NCI-H82 (cell line): ENCODE data around the gene FAM118A.
"Not testable (repeated sequence)": the region's sequence is repeated elsewhere in the genome, so short reads cannot be mapped to it uniquely, and the experiment has no call there.

Experiments
- DNase-seq: peaks from one replicate; lab custom pipeline; 2025; lab: John Stamatoyannopoulos, UW

FAM118A gene

DNA sequence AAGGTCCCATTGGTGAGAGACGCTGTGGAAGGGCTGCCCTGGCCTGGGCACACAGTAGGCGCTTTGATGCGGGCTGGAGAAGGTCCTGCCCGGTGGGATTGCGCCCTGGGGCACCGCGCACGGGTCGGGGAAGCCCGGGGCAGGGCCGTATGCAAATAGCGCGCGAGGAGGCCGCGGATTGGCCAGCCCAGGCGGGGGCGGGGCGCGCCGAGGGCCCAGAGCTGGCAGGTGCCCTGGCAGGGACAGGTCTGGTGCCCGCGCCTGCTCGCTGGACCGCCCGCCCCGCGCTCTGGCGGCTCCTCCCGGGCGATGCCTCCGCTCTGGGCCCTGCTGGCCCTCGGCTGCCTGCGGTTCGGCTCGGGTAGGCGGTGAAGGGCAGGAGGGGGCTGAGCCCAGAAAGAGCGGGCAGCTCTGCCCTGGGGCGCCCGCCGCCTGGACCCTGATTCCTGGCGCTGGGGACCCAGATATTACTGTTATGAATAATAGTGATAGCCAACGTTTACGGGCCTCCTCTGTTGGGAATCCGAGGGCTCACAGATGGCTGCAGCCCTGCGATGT is 24.9 kb upstream of the FAM118A start, which contains the start of gene UPK3A:
UPK3A (plus strand) TSS at position 245 of the 558 bp plus-strand sequence; CDS start at position 310, 65 bp downstream.
- DNase-seq = peak; percentile 46

DNA sequence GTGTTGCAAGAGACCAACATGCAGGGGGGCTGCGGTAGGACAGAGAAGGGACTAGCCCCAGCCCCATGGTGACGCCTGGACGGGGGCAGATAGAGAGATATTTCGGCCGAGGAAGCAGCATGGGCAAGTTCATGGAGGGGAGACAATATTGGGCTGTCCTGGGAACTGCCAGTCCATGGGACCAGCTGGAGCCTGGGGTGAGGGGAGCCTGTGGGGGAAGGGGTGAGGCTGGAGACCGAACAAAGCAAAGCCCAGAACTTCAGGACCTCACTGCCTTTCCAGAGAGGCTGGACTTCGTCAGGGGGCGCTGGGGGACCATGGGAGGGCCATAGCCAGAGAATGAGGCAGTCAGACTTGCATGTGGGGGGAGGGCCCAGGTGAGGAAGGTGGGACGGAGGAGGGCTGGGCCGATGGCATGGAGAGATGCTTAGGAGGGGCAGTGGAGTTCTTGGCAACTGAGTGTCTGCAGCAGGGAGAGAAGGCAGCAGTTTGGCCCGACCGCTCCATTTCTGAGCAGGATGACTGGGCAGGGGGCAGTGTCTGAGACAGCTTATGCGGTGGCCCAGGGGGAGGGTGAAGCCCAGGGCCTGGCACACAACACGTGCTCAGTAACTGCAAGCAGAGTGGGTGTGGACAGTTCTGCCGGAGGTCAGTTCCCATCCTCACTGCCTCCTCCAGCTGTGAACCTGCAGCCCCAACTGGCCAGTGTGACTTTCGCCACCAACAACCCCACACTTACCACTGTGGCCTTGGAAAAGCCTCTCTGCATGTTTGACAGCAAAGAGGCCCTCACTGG is 24.3 kb upstream of the FAM118A start:
- no peak for DNase-seq

DNA sequence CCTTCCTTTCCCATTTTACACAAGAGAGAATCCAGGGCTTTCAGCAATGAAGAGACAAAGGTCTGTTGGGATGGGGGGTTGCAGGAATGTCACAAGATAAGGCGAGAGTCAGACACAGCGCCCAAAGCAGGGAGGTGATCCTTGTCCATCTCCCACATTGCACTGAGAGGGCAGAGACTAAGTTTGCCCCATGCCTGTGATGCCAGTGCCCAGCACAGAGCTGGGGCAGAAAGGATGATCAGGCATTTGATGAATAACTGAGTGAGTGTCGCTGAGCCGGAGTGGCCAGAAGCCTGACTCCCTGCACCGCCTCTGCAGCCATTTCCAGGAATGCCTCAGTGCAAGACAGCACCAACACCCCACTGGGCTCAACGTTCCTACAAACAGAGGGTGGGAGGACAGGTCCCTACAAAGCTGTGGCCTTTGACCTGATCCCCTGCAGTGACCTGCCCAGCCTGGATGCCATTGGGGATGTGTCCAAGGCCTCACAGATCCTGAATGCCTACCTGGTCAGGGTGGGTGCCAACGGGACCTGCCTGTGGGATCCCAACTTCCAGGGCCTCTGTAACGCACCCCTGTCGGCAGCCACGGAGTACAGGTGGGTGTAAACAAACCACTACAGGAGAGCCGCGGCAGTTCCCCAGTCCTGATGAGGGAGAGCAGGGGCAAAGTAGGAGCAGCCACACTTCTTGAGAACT is 22.7 kb upstream of the FAM118A start:
- DNase-seq = no peak

DNA sequence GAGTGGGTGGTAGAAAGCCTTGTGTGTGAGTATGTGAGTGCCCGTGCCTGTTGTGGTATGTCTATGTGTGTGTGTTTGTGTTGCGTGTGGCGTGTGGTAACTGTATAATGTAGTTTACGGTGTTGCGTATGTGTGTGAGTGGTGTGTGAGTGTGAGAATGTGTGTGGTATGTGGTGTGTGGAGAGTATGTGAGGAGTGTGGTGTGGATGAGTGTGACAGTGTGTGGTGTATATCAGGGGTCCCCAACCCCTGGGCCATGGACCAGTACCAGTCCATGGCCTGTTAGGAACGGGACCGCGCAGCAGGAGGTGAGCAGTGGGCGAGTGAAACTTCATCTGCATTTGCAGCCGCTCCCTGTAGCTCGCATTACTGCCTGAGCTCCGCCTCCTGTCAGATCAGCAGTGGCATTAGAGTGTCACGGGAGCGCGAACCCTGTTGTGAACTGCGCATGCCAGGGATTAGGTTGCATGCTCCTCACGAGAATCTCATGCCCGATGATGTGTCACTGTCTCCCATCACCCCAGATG is 19.3 kb upstream of the FAM118A start:
- DNase-seq = peak; percentile 88

DNA sequence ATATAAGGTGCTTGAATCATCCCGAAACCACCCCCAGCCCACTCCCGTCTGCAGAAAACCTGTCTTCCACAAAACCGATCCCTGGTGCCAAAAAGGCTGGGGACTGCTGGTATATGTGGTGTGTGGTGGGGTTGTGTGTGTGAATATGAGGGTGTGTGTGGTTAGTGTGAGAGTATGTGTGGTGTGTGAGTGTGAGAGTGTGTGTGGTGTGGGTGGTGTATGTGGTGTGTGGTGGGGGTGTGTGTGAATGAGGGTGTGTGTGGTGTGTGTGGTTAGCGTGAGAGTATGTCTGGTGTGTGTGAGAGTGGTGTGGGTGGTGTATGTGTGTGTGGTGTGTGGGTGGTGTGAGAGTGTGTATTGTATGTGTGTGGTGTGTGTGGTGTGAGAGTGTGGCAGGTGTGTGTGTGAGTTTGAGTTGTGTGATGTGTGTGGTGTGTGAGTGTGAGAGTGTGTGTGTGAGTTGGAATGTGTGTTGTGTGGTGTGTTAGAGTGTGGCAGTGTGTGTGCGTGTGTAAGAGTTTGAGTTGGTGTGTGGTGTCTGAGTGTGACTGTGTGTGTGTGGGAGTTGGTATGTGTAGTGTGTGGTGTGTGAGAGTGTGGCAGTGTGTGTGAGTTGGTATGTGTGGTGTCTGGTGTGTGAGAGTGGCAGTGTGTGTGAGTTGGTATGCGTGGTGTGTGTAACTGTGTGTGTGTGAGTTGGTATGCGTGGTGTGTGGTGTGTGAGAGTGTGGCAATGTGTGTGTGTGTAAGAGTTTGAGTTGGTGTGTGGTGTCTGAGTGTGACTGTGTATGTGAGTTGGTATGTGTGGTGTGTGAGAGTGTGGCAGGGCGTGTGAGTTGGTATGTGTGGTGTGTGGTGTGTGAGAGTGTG is 18.4 kb upstream of the FAM118A start:
- no peak for DNase-seq

DNA sequence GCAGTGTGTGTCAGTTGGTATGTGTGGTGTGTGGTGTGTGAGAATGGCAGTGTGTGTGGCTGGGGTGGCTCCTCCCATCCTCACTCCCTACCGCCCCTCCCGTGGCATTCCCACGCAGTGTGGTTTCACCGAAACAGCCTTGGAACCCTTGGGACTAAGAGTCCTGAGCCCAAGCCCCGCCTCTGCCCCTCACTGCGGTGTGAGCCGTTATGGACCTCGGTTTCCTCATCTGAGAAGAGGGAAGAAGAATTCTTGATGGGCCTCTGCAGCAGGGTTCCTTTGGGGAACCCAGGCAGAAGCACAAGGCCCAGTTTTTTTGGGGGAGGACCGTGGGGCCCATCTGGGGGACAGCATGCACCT is 17.8 kb upstream of the FAM118A start:
- DNase-seq = no peak

DNA sequence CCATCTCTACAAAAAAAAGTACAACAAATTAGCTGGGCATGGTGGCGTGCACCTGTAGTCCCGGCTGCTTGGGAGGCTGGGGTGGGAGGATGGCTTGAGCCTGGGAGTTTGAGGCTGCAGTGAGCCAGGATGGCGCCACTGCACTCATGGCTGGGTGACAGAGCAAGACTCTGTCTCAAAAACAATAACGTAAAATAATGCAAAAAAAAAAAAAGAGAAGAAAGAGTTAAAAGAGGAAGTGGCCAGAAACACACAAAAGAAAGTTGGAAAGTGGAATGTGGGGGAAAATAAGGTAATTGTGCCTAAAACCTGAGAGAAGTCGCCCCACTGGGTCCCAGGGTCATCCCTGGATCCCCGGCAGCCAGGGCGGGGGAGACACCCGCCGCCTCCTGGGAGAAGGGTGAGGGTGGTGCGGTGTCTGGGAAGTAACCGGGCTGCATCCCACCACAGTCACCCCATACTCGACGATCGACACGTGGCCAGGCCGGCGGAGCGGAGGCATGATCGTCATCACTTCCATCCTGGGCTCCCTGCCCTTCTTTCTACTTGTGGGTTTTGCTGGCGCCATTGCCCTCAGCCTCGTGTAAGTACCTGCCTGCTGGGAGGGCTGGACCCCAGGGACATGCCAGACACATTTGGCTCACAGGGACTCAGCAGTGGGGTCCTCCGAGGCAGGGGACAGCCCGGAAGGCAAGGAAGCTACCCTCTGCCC is 16.8 kb upstream of the FAM118A start:
- no peak for DNase-seq

DNA sequence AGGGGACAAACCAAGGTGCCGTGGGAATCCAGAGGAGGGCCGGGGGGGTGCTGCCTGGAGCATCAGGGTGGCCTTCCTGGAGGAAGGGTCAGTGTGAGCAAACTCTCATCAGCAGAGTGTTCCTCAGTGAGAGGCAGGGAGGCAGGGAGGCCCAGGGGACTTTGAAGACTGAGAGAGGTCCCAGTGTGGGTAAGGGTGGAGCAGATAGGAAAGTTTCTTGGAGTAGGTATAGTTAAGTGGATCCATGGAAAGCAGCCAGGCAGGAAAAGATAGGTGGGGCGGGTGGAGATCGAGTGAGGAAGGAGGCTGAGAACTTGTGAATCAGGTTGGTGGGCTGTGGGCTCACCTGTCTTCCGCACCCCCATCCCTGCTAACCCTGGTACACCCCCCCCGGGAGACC is 15.7 kb upstream of the FAM118A start:
- no peak for DNase-seq

DNA sequence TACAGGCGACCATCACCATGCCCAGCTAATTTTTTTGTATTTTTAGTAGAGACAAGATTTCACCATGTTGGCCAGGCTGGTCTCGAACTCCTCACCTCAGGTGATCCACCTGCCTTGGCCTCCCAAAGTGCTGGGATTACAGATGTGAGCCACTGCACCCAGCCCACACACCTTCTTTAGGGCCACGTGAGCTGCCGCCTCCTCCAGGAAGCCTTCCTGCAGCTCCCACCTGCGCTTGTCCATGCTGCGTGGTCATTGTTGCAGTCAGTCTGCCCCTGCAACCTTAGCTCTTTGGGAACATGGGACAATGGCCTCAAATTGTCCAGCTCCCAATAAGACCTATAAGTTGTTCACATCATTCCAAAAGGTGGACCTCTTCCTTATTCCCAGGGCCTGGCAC is 14.7 kb upstream of the FAM118A start:
- DNase-seq = not testable (repeated sequence)

DNA sequence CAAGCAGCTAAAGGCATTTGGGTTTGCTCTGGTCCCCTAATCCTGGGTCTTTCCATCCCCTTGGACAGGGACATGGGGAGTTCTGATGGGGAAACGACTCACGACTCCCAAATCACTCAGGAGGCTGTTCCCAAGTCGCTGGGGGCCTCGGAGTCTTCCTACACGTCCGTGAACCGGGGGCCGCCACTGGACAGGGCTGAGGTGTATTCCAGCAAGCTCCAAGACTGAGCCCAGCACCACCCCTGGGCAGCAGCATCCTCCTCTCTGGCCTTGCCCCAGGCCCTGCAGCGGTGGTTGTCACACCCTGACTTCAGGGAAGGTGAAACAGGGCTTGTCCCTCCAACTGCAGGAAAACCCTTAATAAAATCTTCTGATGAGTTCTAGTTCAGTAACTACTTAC is 14.2 kb upstream of the FAM118A start:
- DNase-seq = no peak

DNA sequence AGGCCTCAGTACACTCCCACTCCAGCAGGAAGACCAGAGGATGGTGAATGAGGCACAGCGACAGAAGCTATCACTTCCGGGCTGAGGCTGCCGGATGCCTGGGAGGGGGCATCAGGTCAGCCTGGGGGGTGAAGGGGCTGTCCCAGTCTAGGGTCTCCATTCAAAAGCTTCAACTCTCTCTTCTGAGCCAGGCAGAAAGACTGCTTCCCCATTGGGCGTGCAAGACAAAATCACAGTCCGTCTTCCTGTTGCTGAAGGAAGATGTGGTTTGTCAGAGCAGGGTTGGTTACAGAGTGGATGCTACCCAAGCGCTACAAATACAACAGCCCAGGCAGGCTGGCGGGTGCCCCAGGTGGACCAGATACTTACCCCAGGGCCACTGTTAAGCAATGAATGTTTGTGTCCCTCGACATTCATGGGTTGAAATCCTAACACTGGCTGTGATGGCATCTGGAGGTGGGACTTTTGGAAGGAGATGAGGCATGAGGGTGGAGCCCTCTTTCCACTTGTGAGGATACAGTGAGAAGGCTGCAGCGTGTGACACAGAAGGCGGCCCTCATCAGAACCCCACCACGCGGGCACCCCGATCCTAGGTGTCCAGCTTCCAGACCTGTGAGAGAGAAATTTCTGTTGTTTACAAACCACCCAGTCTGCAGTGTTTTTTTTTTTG is 13.0 kb upstream of the FAM118A start:
- no peak for DNase-seq

DNA sequence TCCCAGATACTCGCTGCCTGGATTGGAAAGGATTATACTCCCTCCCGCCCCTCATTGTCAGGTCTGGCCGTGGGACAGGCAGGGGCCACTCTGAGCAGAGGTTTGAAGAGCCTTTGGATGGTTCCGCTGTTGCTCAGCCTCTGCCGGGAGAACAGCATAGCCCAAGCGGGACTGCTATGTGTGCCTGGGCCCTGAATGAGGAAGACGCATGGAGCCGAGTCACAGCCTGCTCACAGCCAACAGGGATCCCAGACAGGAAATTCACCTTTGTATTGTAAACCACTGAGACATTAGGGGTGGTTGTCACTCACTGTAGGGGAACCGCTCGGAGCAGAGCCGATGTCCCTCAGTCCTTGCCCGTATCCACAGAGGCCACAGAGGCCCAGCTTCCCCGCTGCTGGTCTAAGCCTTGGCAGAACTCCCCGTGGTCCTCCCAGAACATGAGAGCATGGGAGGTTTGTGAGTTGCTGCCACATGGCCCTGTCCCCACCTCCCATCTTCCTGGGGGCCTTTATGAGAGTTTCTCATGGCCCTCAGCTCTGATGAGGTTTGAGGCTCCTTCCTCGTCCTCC is 10.7 kb upstream of the FAM118A start:
- no peak for DNase-seq

DNA sequence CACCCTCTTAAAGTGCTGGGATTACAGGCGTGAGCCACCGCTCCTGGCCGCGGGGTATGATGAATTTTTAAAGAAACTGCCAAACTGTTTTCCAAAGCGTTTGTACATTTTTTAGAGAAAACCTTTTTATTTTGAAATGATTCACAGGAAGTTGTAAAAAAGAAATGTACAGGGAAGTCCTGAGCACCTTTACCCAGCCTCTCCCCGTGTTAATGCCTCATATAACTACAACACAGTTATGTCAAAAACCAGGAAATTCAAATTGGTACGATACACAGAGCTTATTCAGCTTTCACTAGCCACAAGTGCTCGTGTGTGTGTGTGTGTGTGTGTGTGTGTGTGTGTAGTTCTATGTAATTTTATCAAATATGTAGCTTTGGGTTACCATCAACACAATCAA is 7.0 kb upstream of the FAM118A start:
- no peak for DNase-seq

DNA sequence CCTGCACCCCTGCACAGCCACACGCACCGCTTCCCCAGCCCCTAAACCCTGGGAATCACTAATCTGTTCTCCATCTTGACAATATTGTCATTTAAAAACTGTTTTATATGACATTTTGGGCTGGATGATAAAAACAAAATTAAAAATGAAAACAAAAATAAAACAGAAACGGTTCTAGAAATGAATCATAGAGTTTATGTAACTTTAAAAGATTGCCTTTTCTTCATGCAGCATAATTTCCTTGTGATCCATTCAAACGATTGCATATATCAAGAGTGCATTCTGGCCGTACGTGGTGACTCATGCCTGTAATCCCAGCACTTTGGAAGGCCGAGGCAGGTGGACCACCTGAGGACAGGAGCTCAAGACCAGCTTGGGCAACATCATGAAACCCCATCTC is 6.6 kb upstream of the FAM118A start:
- no peak for DNase-seq

DNA sequence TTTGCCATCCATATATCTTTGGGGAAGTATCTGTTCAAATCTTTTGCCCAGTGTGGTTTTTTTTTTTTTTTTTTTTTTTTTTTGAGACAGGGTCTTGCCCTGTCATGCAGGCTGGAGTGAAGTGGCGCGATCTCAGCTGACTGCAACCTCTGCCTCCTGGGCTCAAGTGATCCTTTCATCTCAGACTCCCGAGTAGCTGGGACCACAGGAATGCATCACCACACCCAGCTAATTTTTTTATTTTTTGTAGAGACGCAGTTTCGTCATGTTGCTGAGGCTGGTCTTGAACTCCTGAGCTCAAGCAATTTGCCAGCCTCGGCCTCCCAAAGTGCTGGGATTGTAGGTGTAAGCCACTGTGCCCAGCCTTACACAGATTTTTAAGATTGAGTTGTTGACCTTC is 4.8 kb upstream of the FAM118A start:
- no peak for DNase-seq

DNA sequence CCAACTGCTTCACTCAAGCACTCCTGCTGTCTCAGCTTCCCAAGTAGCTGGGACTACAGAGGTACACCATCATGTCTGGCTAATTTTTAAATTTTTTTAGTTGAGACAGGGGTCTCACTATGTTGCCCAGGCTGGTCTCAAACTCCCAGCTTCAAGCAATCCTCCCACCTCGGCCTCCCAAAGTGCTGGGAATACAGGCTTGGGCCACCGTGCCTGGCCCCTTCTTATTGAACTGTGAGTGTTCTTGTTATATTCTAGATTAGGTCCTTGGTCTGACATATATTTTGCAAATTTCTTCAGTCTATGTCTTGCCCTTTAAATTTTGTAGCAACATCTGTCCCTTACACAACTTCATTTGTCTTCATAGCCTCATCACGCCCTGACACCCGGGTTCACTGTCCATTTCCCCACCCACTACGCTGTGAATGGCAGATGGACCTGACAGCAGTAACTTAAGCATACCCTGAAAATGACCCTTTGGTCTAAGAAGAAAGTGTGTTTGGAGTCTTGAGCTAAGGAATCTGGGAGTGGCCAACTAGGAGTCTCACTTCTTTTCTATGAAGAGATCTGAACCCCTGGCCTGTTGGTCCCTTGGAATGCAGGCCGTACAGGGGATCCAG is 4.2 kb upstream of the FAM118A start:
- no peak for DNase-seq

DNA sequence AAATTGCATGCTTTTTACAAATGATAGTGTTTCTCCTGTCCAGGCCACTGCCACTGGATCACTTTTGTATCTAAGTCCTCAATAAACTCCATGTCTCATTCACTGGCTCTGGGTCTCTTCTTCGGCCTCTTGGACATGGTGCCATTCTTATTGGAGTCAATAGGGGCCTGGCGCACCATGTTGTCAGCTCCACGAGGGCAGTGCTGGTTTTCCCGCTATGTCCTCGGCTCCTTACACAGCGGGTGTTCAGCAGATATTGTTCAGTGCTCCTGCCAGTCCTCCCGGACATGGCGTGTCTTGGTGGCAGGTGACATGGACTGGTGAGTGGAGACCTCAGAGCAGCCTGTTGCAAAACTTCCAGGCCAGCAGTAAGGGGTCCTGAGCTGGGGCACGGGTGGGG is 3.6 kb upstream of the FAM118A start:
- DNase-seq = no peak

DNA sequence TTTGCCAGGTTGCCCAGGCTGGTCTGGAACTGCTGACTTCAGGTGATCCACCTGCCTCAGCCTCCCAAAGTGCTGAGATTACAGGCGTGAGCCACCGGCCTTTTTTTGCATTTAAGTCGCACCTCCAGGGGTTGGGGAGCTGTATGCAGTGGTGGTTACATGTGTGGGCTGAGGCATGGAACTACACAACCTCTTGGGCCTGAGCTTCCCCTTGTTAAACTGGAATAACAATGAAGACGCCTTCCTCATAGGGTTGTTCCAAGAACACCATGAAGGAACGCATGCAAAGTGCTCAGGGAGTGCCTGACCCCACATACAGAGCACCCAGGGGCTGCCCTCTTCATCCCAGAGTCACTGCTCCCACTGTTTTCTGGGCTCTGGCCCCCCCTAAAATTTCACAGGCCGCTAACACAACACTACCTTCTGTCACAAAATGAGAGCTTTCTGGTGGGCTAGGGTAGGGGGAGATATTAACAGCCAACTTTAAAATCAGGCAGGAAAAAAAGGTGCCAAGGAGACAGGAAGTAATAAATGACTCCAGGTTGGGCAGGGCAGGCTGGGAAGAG is 1.3 kb upstream of the FAM118A start:
- no peak for DNase-seq

DNA sequence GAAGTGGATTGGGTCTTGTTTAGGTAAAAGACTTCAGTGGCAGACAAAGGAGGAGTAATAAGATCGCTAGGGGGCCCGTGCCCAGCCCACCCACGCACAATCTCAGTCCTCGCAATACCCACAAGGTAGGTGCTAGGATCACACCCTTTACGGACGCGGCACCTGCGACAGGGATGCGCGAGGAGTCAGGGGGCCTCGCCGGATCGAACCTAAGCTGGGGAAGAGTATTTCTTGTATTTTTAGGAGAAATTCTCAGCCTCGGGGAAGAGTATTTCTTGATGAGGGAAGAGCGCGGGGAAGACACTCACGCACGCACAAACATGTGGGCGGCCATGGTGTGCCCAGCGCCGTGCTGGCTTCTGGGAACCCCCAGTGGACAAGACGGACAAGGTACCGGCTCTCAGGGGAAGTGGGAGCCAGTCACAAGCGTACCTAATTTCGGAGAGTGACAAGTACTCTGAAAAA is 745 bp upstream of the FAM118A start:
- no peak for DNase-seq
